Measurements from ENCODE around the gene CDH26. TPM values are rescaled to one million over a fixed set of nuclear protein-coding genes. Genes with fewer than 3 reads are reported as not detected.
A peak's percentile ranks its signal among the peaks of the same experiment; 100 is the strongest.

CDH26 gene
- total and polyA plus RNA-seq, 12 donors: 0.27 to 2.9 (median 0.84) TPM; not detected in 1

- H3K9me3 ChIP-seq (replicated peaks in 1 of 3): no peaks in the 10 kb centered on the region
- 61 to 75% (median 64%) methylated on average over 4 of the region's 4 CpGs for WGBS, 4 donors
- peaks cover 19 to 56% of the 10 kb centered on the region in 2 donors for H3K4me1 ChIP-seq (replicated peaks in 1 of 2)
- no peak overlapping the region for H3K4me3 ChIP-seq
- peak overlapping the region in 1 of 5 donors; percentile 4 for H3K27ac ChIP-seq
- peak in 1 of 7 donors; percentile 2 for DNase-seq
- H3K36me3 ChIP-seq (replicated peaks in 1 of 2): peaks cover 0 to 4% of the 10 kb centered on the region in 2 donors
- TF ChIP-seq CTCF (IDR thresholded peaks at IDR 0.05) (no peak), POLR2A (IDR thresholded peaks at IDR 0.05) (no peak)
- intact Hi-C loops (cut with DNase I): no loop called here
- H3K27me3 ChIP-seq: no peaks in the 10 kb centered on the region
Observed at GRCh38 chr20:59938221-59938620, 20.0 kb upstream of the CDH26 start.

GRCh38 chr20:59938696-59939051, 19.5 kb upstream of the CDH26 start:
- DNase-seq: peak; percentile 26 to 74 (median 59)
- no peak overlapping the region for H3K27ac ChIP-seq
- no peaks in the 10 kb centered on the region for H3K9me3 ChIP-seq (replicated peaks in 1 of 3)
- H3K4me3 ChIP-seq: peak overlapping the region in 1 of 4 donors; percentile 85
- no peaks in the 10 kb centered on the region for H3K27me3 ChIP-seq
- WGBS, 4 donors: 67 to 80% (median 73%) methylated on average over 7 of the region's 7 CpGs
- peaks cover 0 to 8% of the 10 kb centered on the region in 2 donors for H3K36me3 ChIP-seq (replicated peaks in 1 of 2)
- intact Hi-C loops (cut with DNase I): no loop called here
- peaks cover 19 to 56% of the 10 kb centered on the region in 2 donors for H3K4me1 ChIP-seq (replicated peaks in 1 of 2)
- TF ChIP-seq CTCF (IDR thresholded peaks at IDR 0.05) (no peak), POLR2A (IDR thresholded peaks at IDR 0.05) (no peak)

- intact Hi-C loops (cut with DNase I): no loop called here
- no peaks in the 10 kb centered on the region for H3K9me3 ChIP-seq (replicated peaks in 1 of 3)
- H3K4me3 ChIP-seq: peak overlapping the region in 3 of 4 donors; percentile 13 to 85 (median 54)
- peak overlapping the region; percentile 95 to 100 (median 96) for H3K27ac ChIP-seq
- TF ChIP-seq POLR2A (IDR thresholded peaks at IDR 0.05) (no peak), CTCF (IDR thresholded peaks at IDR 0.05) (no peak)
- peaks cover 0 to 14% of the 10 kb centered on the region in 2 donors for H3K36me3 ChIP-seq (replicated peaks in 1 of 2)
- peaks cover 19 to 55% of the 10 kb centered on the region in 2 donors for H3K4me1 ChIP-seq (replicated peaks in 1 of 2)
- peak in 6 of 7 donors; percentile 22 to 56 (median 32) for DNase-seq
- no peaks in the 10 kb centered on the region for H3K27me3 ChIP-seq
- 5 to 90% (median 43%) methylated on average over 21 to 104 of the region's 104 CpGs for WGBS, 4 donors
Observed at GRCh38 chr20:59939052-59939878, 19.0 kb upstream of the CDH26 start.

GRCh38 chr20:59939879-59940128, 18.4 kb upstream of the CDH26 start:
- peaks cover 19 to 50% of the 10 kb centered on the region in 2 donors for H3K4me1 ChIP-seq (replicated peaks in 1 of 2)
- intact Hi-C loops (cut with DNase I): no loop called here
- peak in 5 of 7 donors; percentile 41 to 52 (median 45) for DNase-seq

More at GRCh38 chr20:59939879-59940128, 18.4 kb upstream of the CDH26 start:
- Histone ChIP-seq H3K4me3 (peak overlapping the region in 3 of 4 donors; percentile 13 to 85 (median 54)), H3K27ac (peak overlapping the region; percentile 95 to 100 (median 96)), H3K27me3 (no peaks in the 10 kb centered on the region), H3K36me3 (replicated peaks in 1 of 2) (peaks cover 0 to 20% of the 10 kb centered on the region in 2 donors), H3K9me3 (replicated peaks in 1 of 3) (no peaks in the 10 kb centered on the region)
- WGBS, 4 donors: 0% methylated on average over 3 to 24 of the region's 24 CpGs
- TF ChIP-seq CTCF (IDR thresholded peaks at IDR 0.05): no peak
- TF ChIP-seq POLR2A (IDR thresholded peaks at IDR 0.05): no peak
